NB4 (cell line): Measurements from ENCODE around the gene ABTB2.

Source experiments
- DNase-seq: peaks from one replicate; pipeline ENCODE4 v3.0.0; 2010; ENCODE audit warnings: low read depth
- H3K4me3 ChIP-seq: one replicate; pipeline ENCODE4 v1.5.1; 2011; ENCODE audit warnings: mild to moderate bottlenecking, low read depth, low read length, moderate library complexity
- CTCF ChIP-seq: IDR thresholded peaks from one replicate; pipeline ENCODE4 v1.5.1; 2012; ENCODE audit warnings: low read depth, low read length
- MAX ChIP-seq: IDR thresholded peaks from 2 replicates; pipeline ENCODE4 v1.6.1; 2011; ENCODE audit warnings: low read depth, low read length
- MYC ChIP-seq: IDR thresholded peaks from 2 replicates; pipeline ENCODE4 v1.6.1; 2011; ENCODE audit warnings: low read depth, low read length
- POLR2A ChIP-seq: IDR thresholded peaks from 2 replicates; pipeline ENCODE4 v1.6.1; 2011; ENCODE audit warnings: mild to moderate bottlenecking; ENCODE audit not compliant: insufficient read length; ENCODE audit errors: extremely low read depth

The ABTB2 gene

GRCh38 chr11:34162493-34162820 is 195.4 kb downstream of the ABTB2 start:
- no peak for DNase-seq
- H3K4me3 ChIP-seq, result no peak overlapping the region
- TF ChIP-seq CTCF, result no peak
- TF ChIP-seq MAX, result no peak
- no peak for TF ChIP-seq MYC
- TF ChIP-seq POLR2A, result no peak

- TF ChIP-seq CTCF, result no peak
- no peak for TF ChIP-seq MYC
- no peak for TF ChIP-seq MAX
- TF ChIP-seq POLR2A, result no peak
- no peak overlapping the region for H3K4me3 ChIP-seq
- DNase-seq, result peak; percentile 63
Observed at GRCh38 chr11:34161812-34162492, 195.9 kb downstream of the ABTB2 start.

- no peak for DNase-seq
- TF ChIP-seq POLR2A (no peak), MAX (no peak), MYC (no peak), CTCF (no peak)
- no peak overlapping the region for H3K4me3 ChIP-seq
Observed at GRCh38 chr11:34161361-34161760, 196.4 kb downstream of the ABTB2 start.

- TF ChIP-seq CTCF (no peak), POLR2A (no peak), MYC (no peak), MAX (no peak)
- DNase-seq, result no peak
- H3K4me3 ChIP-seq, result no peak overlapping the region
Observed at GRCh38 chr11:34160791-34161190, 197.0 kb downstream of the ABTB2 start.

GRCh38 chr11:34160049-34160721 is 197.6 kb downstream of the ABTB2 start:
- H3K4me3 ChIP-seq, result no peak overlapping the region
- DNase-seq, result no peak
- TF ChIP-seq MAX (no peak), POLR2A (no peak), MYC (no peak), CTCF (no peak)

GRCh38 chr11:34158661-34159060 is 199.1 kb downstream of the ABTB2 start:
- no peak overlapping the region for H3K4me3 ChIP-seq
- no peak for DNase-seq
- TF ChIP-seq MAX (peak; percentile 39), CTCF (no peak)
